Endodermal cell (in vitro differentiated cells): ENCODE results near the gene ZNRD2. TPM values are rescaled to one million over a fixed set of nuclear protein-coding genes. Genes with fewer than 3 reads are reported as not detected.
"Not testable (repeated sequence)": the region's sequence is repeated elsewhere in the genome, so short reads cannot be mapped to it uniquely, and the experiment has no call there.

Source experiments
- DNase-seq: peaks from one replicate; pipeline ENCODE4 v3.0.0-alpha.2; 2017
- H3K27ac ChIP-seq: 2 replicates; pipeline ENCODE4 v1.5.1; 2013; ENCODE audit warnings: mild to moderate bottlenecking, low read depth, low read length, moderate library complexity
- H3K27me3 ChIP-seq: 2 replicates; pipeline ENCODE4 v1.6.1; 2013; ENCODE audit warnings: mild to moderate bottlenecking, low read length, moderate library complexity; ENCODE audit not compliant: insufficient read depth, control insufficient read depth, poor library complexity, severe bottlenecking
- H3K36me3 ChIP-seq: 2 replicates; pipeline ENCODE4 v1.7.0; 2013; ENCODE audit warnings: mild to moderate bottlenecking, low read length, moderate library complexity; ENCODE audit not compliant: control insufficient read depth, insufficient read depth
- H3K4me1 ChIP-seq: one replicate; pipeline ENCODE4 v1.7.0; 2013; ENCODE audit warnings: low read length; ENCODE audit not compliant: control insufficient read depth, insufficient read depth
- H3K4me3 ChIP-seq: 2 replicates; pipeline ENCODE4 v1.5.1; 2013; ENCODE audit warnings: mild to moderate bottlenecking, low read length, moderate library complexity
- H3K9ac ChIP-seq: 2 replicates; pipeline ENCODE4 v1.6.1; 2013; ENCODE audit warnings: mild to moderate bottlenecking, low read length, moderate library complexity; ENCODE audit not compliant: poor library complexity, severe bottlenecking; ENCODE audit errors: extremely low read depth
- H3K9me3 ChIP-seq: 2 replicates; pipeline ENCODE4 v1.6.1; 2013; ENCODE audit warnings: mild to moderate bottlenecking, low read length, moderate library complexity; ENCODE audit not compliant: control insufficient read depth
- H3K27ac Mint-ChIP-seq: 2 replicates; pipeline ENCODE4 v1.8.0; 2020; ENCODE audit warnings: mixed read lengths
- H3K27me3 Mint-ChIP-seq: 2 replicates; pipeline ENCODE4 v1.8.0; 2021; ENCODE audit warnings: mild to moderate bottlenecking, mixed read lengths; ENCODE audit not compliant: insufficient read depth
- H3K36me3 Mint-ChIP-seq: 2 replicates; pipeline ENCODE4 v1.8.0; 2020; ENCODE audit warnings: low read depth, mixed read lengths
- H3K4me1 Mint-ChIP-seq: 2 replicates; pipeline ENCODE4 v1.8.0; 2020; ENCODE audit warnings: mixed read lengths
- H3K4me3 Mint-ChIP-seq: 2 replicates; pipeline ENCODE4 v1.8.0; 2020; ENCODE audit warnings: mild to moderate bottlenecking, moderate library complexity, mixed read lengths
- H3K9me3 Mint-ChIP-seq: 2 replicates; pipeline ENCODE4 v1.8.0; 2020; ENCODE audit warnings: mild to moderate bottlenecking, mixed read lengths
- CTCF ChIP-seq: fragments of 200-600 bp; sonication (generic); conservative IDR thresholded peaks from 2 replicates; pipeline ENCODE4 v1.5.0; 2021; ENCODE audit warnings: antibody characterized with exemption, mild to moderate bottlenecking
- WGBS, 2 experiments: methylation state at CpG; one replicate each; pipeline versions ENCODE4 v1.1.5 to v1.1.7; 2013; ENCODE audit warnings: missing lambda C conversion rate in 2 of 2, mixed read lengths in 1 of 2; ENCODE audit not compliant: insufficient coverage in 1 of 2, insufficient read length in 1 of 2; 5-methylcytosine and 5-hydroxymethylcytosine counted together
- long read RNA-seq, 4 experiments: library from polyadenylated mRNA in 2 of 4; library from RNA in 1 of 4; library from capped mRNA in 1 of 4; stranded (forward) in 3 of 4; unstranded in 1 of 4; transcript quantifications; one replicate each; pipeline ENCODE4 v2.0.0, GENCODE V29; 2020 to 2021; ENCODE audit warnings: inconsistent platforms in 1 of 4
- polyA plus RNA-seq, 2 experiments: library from polyadenylated mRNA; stranded (reverse); fragments of 50-300 nt; gene quantifications; one replicate each; pipeline ENCODE4 v1.2.3, GENCODE V29; 2013
- total RNA-seq, 2 donors: library from RNA; stranded (reverse); fragmentation: NEBNext Ultra II Directional in 1 of 2; extraction: Animal tissue kit (Norgen Biotek cat#: 25700) in 1 of 2; gene quantifications; 2 replicates in 1 of 2; 3 replicates in 1 of 2; pipeline ENCODE4 v1.2.1, GENCODE V29; 2021

Gene ZNRD2, protein sequence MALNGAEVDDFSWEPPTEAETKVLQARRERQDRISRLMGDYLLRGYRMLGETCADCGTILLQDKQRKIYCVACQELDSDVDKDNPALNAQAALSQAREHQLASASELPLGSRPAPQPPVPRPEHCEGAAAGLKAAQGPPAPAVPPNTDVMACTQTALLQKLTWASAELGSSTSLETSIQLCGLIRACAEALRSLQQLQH
- 10 to 100 TPM; 32.8 to 36.5 TPM for total RNA-seq
- 44.3 TPM for polyA plus RNA-seq (2013, experiment 1 of 2)
- 45.3 TPM for polyA plus RNA-seq (2013, experiment 2 of 2)
- long read RNA-seq, experiment 1, transcript SSSCA1-206 (3 exons, 879 nt): minor isoform, 6 of 16 reads
- long read RNA-seq, experiment 1, transcript SSSCA1-201 (4 exons, 698 nt): major isoform, 9 of 16 reads
- long read RNA-seq, experiment 1, partial matches to known transcripts: 0 of 16 reads
- long read RNA-seq, experiment 1, other reads (novel, unspliced or antisense): 1 of 16 reads
- long read RNA-seq, experiment 2, transcript SSSCA1-201 (4 exons, 698 nt): major isoform, 26 of 57 reads
- long read RNA-seq, experiment 2, partial matches to known transcripts: 2 of 57 reads
- long read RNA-seq, experiment 2, other reads (novel, unspliced or antisense): 25 of 57 reads
- long read RNA-seq, experiment 3, transcript SSSCA1-201 (4 exons, 698 nt): major isoform, 5 of 7 reads
- long read RNA-seq, experiment 3, partial matches to known transcripts: 0 of 7 reads
- long read RNA-seq, experiment 3, other reads (novel, unspliced or antisense): 0 of 7 reads
- long read RNA-seq, experiment 4, partial matches to known transcripts: 0 of 3 reads
- long read RNA-seq, experiment 4, other reads (novel, unspliced or antisense): 0 of 3 reads

DNA sequence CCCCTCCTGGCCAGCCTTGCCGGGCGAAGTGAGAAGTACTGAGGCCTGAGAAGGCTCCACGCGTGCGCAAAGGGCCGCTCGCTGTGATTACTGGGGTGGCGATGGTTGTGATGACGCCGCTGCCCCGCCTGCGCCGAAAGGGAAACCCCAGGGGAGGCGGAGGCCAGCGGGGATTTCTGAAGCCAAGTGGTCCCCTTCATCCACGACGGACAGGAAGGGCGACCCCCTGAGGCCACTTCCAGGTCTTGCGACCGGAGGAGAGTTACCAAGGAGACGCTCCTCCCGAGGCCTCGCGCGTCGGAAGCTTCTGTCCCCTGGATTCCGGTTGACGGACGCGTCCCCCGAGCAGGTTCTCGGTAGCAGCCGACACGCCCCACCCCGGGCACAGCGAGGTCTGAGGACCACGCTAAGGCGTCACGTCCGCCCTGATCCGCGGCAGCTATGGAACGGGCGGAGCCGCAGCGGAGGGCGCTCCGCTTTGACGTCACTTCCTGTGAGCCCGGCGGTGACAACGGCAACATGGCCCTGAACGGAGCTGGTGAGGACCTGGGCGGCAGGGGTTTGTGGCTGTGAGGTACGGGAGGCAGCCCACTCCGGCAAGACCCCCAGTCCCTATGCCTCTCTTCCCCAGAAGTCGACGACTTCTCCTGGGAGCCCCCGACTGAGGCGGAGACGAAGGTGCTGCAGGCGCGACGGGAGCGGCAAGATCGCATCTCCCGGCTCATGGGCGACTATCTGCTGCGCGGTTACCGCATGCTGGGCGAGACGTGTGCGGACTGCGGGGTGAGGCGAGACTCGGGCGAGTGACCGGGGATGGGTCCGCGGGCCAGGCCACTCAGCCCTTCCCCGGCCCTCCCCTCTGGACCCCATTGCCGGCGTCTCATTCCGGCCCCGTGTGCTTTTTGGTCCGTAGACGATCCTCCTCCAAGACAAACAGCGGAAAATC lies at the start of gene ZNRD2:
Gene ZNRD2, plus strand, starts transcription at position 505 of the 946 bp plus-strand sequence. Its CDS starts 15 bp downstream, at position 520.
- peak; percentile 83 for TF ChIP-seq CTCF
- Histone ChIP-seq H3K36me3 (no peaks in the 10 kb centered on the region), H3K27ac (peak within 1 kb of the TSS; percentile 52), H3K4me3 (peak within 1 kb of the TSS; percentile 88), H3K9me3 (no peaks in the 10 kb centered on the region), H3K27me3 (peaks cover 7% of the 10 kb centered on the region), H3K9ac (peak within 1 kb of the TSS; percentile 62), H3K4me1 (peaks cover 10% of the 10 kb centered on the region)
- H3K4me3 Mint-ChIP-seq: peak within 1 kb of the TSS; percentile 97
- H3K27ac Mint-ChIP-seq: peak within 1 kb of the TSS; percentile 98
- peaks cover 11% of the 10 kb centered on the region for H3K36me3 Mint-ChIP-seq
- H3K27me3 Mint-ChIP-seq: peaks cover 9% of the 10 kb centered on the region
- H3K9me3 Mint-ChIP-seq: no peaks in the 10 kb centered on the region
- H3K4me1 Mint-ChIP-seq: peaks cover 33% of the 10 kb centered on the region
- DNase-seq: peak; percentile 99
- 0% methylated on average over 42 to 89 of the region's 89 CpGs for WGBS, 2 experiments

- not testable (repeated sequence) for H3K9me3 Mint-ChIP-seq, H3K36me3 Mint-ChIP-seq, H3K4me3 Mint-ChIP-seq, H3K9ac ChIP-seq, H3K4me3 ChIP-seq, DNase-seq, H3K4me1 ChIP-seq, H3K36me3 ChIP-seq, H3K9me3 ChIP-seq, H3K27me3 ChIP-seq, H3K27ac ChIP-seq, H3K27me3 Mint-ChIP-seq
- Mint-ChIP-seq H3K4me1 (peaks cover 31% of the 10 kb centered on the region), H3K27ac (peak overlapping the region; percentile 58)
- 60 to 83% methylated on average over 1 to 20 of the region's 20 CpGs for WGBS, 2 experiments
Measured at GRCh38 chr11:65521777-65522521, 48.3 kb upstream of the ZNRD2 start.

- H3K4me3 Mint-ChIP-seq, H3K9ac ChIP-seq: not testable (repeated sequence)
- H3K4me3 ChIP-seq: peak overlapping the region; percentile 36
Measured at GRCh38 chr11:65522718-65523630, 47.3 kb upstream of the ZNRD2 start.

GRCh38 chr11:65523631-65523968 lies 46.7 kb upstream of the ZNRD2 start:
- H3K4me1 ChIP-seq, H3K9ac ChIP-seq, H3K27ac Mint-ChIP-seq, H3K4me3 Mint-ChIP-seq, H3K27ac ChIP-seq, H3K4me3 ChIP-seq, H3K9me3 Mint-ChIP-seq, H3K9me3 ChIP-seq, H3K27me3 Mint-ChIP-seq, DNase-seq, H3K27me3 ChIP-seq: not testable (repeated sequence)
- Mint-ChIP-seq H3K36me3 (peaks cover 12% of the 10 kb centered on the region), H3K4me1 (peaks cover 31% of the 10 kb centered on the region)
- 94 to 97% methylated on average over 7 of the region's 7 CpGs for WGBS, 2 experiments
- peaks cover 14% of the 10 kb centered on the region for H3K36me3 ChIP-seq

More at GRCh38 chr11:65522718-65523630, 47.3 kb upstream of the ZNRD2 start:
- Mint-ChIP-seq H3K36me3 (peaks cover 12% of the 10 kb centered on the region), H3K27ac (peak overlapping the region; percentile 0), H3K4me1 (peaks cover 31% of the 10 kb centered on the region)
- WGBS, 2 experiments: 79 to 81% methylated on average over 10 to 18 of the region's 18 CpGs
- not testable (repeated sequence) for DNase-seq, H3K4me1 ChIP-seq, H3K27me3 Mint-ChIP-seq, H3K9me3 Mint-ChIP-seq, H3K27ac ChIP-seq, H3K27me3 ChIP-seq, H3K9me3 ChIP-seq
- H3K36me3 ChIP-seq: peaks cover 11% of the 10 kb centered on the region
